SK-N-SH treated with all-trans-retinoic acid at 6 μM for 48 hours (cell line): ENCODE measurements around the gene IMMP2L.

Experiments
- ATAC-seq: fragments of 200-7000 bp; cut with Tn5 transposase; 3 replicates; pipeline ENCODE4 v1.9.1; 2020; ENCODE audit warnings: mild to moderate bottlenecking, moderate library complexity
- BACH2 ChIP-seq: fragments of 250-450 bp; sonication (Bioruptor Pico); IDR thresholded peaks from 2 replicates; pipeline ENCODE4 v1.9.0; 2021; ENCODE audit warnings: mild to moderate bottlenecking, borderline replicate concordance
- CREB5 ChIP-seq: fragments of 250-450 bp; sonication (Bioruptor Pico); IDR thresholded peaks from 2 replicates; pipeline ENCODE4 v1.5.1; 2020; ENCODE audit warnings: low read depth, mild to moderate bottlenecking, moderate library complexity
- CSDC2 ChIP-seq: fragments of 250-450 bp; sonication (Bioruptor Pico); IDR thresholded peaks from 2 replicates; pipeline ENCODE4 v1.5.0; 2020; ENCODE audit warnings: mild to moderate bottlenecking, moderate library complexity
- ISL1 ChIP-seq: fragments of 250-450 bp; sonication (Bioruptor Pico); IDR thresholded peaks from 2 replicates; pipeline ENCODE4 v2.1.2; 2022; ENCODE audit warnings: mild to moderate bottlenecking, moderate library complexity
- OSR1 ChIP-seq: fragments of 250-450 bp; sonication (Bioruptor Pico); IDR thresholded peaks from 2 replicates; pipeline ENCODE4 v1.8.0; 2022; ENCODE audit warnings: moderate library complexity, mild to moderate bottlenecking, inconsistent platforms
- PATZ1 ChIP-seq: fragments of 250-450 bp; sonication (Bioruptor Pico); IDR thresholded peaks from 2 replicates; pipeline ENCODE4 v1.8.0; 2020; ENCODE audit warnings: mild to moderate bottlenecking, moderate library complexity, borderline replicate concordance
- TCF4 ChIP-seq: fragments of 250-450 bp; sonication (Bioruptor Pico); IDR thresholded peaks from 2 replicates; pipeline ENCODE4 v1.8.0; 2021; ENCODE audit warnings: mild to moderate bottlenecking, moderate library complexity, borderline replicate concordance
- TOX ChIP-seq: fragments of 250-450 bp; sonication (Bioruptor Pico); IDR thresholded peaks from 2 replicates; pipeline ENCODE4 v1.8.0; 2021; ENCODE audit warnings: mild to moderate bottlenecking, moderate library complexity, borderline replicate concordance
- TSHZ2 ChIP-seq: fragments of 250-450 bp; sonication (Bioruptor Pico); IDR thresholded peaks from 2 replicates; pipeline ENCODE4 v1.5.0; 2020; ENCODE audit warnings: mild to moderate bottlenecking, moderate library complexity
- ZFP3 ChIP-seq: fragments of 250-450 bp; sonication (Bioruptor Pico); IDR thresholded peaks from 2 replicates; pipeline ENCODE4 v1.5.0; 2020; ENCODE audit warnings: mild to moderate bottlenecking, moderate library complexity
- ZFP30 ChIP-seq: fragments of 450-650 bp; formaldehyde crosslinking; IDR thresholded peaks from 2 replicates; pipeline ENCODE4 v1.5.0; 2022; ENCODE audit warnings: mild to moderate bottlenecking, moderate library complexity
- ZNF565 ChIP-seq: fragments of 450-650 bp; formaldehyde crosslinking; conservative IDR thresholded peaks from 2 replicates; pipeline ENCODE4 v1.5.0; 2020; ENCODE audit warnings: low read depth, mild to moderate bottlenecking, moderate library complexity
- ZNF8 ChIP-seq: fragments of 450-650 bp; formaldehyde crosslinking; IDR thresholded peaks from 2 replicates; pipeline ENCODE4 v1.5.0; 2020; ENCODE audit warnings: mild to moderate bottlenecking, moderate library complexity

The IMMP2L gene

DNA sequence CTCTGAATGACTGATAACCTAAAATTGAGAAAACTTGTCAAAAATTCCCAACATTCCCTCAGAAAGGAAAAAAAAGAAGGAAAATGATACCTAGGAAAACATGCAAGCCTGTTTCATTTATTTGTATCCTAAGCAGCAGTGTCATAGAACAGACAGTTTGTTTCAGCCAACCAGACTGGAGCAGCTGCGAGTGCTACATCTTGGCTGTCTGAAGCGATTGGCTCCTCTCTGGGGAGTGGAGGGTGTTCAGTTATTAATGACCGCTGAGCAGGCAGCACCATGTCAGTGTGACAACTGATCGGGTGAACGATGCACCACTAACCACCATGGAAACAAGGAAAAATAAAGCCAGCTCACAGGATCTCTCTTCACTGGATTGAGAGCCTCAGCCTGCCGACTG, 471.4 kb downstream of the IMMP2L start, which contains the start of gene LRRN3:
Gene LRRN3, plus strand, starts transcription at position 282 of the 400 bp plus-strand sequence. CDS start 31,646 bp downstream, outside the sequence.
- TF ChIP-seq TSHZ2 (CRISPR knock-in tag) = 0 out of 2 replicates have a peak, but pooled peaks have one; percentile 64
- no peak for TF ChIP-seq CREB5
- peak; percentile 66 for TF ChIP-seq TCF4
- peak; percentile 97 for ATAC-seq

DNA sequence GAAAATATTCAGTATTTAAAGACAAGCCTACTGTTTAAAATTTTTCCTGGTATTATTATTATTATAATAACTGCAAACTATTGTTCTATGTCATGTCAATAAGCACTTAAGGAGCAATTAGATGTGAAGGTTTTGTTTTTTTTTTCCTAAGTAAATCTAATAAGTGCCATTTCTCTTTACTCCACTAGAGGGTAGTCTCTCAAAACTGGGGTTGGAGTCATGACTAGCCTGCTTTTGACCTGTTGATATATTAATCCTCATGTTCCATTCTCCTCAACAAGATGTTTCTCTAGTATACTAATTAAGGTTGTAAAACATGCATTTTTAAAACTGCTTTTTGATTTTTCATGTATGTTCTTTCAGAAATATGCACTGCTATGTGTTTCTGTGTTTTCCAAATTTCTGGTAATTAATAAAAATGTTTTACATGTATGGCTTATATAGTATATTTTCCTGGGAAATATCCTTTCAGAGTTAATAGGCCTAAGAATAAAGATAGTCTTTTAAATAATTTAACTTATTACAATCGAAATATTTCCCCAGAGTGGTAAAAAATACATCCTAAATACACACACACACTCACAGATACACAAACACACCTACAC, 472.4 kb downstream of the IMMP2L start:
- TF ChIP-seq TSHZ2 (CRISPR knock-in tag) = 0 out of 2 replicates have a peak, but pooled peaks have one; percentile 36
- TF ChIP-seq ZFP3 = no peak
- TF ChIP-seq ISL1 (CRISPR knock-in tag) = 0 out of 2 replicates have a peak, but pooled peaks have one; percentile 14
- TF ChIP-seq ZNF8 (CRISPR knock-in tag) = 0 out of 2 replicates have a peak, but pooled peaks have one; percentile 25
- ATAC-seq = peak; percentile 38

DNA sequence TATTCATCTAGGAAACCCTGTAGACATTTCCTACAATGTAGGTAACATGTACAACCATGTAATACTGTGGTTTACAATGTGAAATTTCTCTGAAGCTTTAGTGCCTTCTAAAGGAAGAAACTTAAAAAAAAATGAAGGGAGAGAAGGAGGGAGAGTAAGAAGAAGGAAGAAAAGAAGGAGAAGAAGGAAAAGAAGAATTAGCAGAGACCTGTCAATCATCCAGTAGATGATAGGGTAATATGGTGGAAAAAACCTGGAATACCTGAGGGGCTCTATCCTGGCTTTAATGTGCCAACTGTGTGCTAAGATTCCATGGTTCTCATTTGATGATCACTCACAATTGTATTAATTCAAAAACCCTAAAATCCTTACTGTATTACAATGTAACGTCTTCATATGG, 474.0 kb downstream of the IMMP2L start:
- ATAC-seq = no peak
- TF ChIP-seq ZNF565 (CRISPR knock-in tag) = no peak
- TF ChIP-seq BACH2 (CRISPR knock-in tag) = 0 out of 2 replicates have a peak, but pooled peaks have one; percentile 16

- TF ChIP-seq ISL1 (CRISPR knock-in tag) (no peak), PATZ1 (CRISPR knock-in tag) (no peak), ZFP30 (CRISPR knock-in tag) (no peak), TOX (CRISPR knock-in tag) (no peak)
- no peak for ATAC-seq
These were observed 475.8 kb downstream of the IMMP2L start for GRCh38 chr7:111086532-111086931.

GRCh38 chr7:111085356-111085755, 476.9 kb downstream of the IMMP2L start:
- TF ChIP-seq CSDC2 (CRISPR knock-in tag) = no peak
- TF ChIP-seq ZNF565 (CRISPR knock-in tag) = no peak
- ATAC-seq = no peak

- no peak for TF ChIP-seq OSR1 (CRISPR knock-in tag)
- TF ChIP-seq CSDC2 (CRISPR knock-in tag) = no peak
- no peak for TF ChIP-seq ISL1 (CRISPR knock-in tag)
- TF ChIP-seq BACH2 (CRISPR knock-in tag) = no peak
- ATAC-seq = no peak
These were observed 478.9 kb downstream of the IMMP2L start for GRCh38 chr7:111083413-111083812.
